Stomach (tissue), 4 donors: ENCODE measurements around the gene IGFN1.

ENCODE experiments used
- POLR2A ChIP-seq, 4 donors: fragments of 450-650 bp; IDR thresholded peaks; one replicate each; pipeline ENCODE4 v1.6.1; 2016; ENCODE audit warnings: antibody characterized with exemption in 4 of 4, control low read depth in 2 of 4, mild to moderate bottlenecking in 1 of 4, moderate library complexity in 1 of 4
- POLR2AphosphoS5 ChIP-seq, 3 donors: sonication (generic); formaldehyde crosslinking; IDR thresholded peaks; one replicate each; pipeline ENCODE4 v1.6.1; 2016; ENCODE audit warnings: antibody characterized with exemption in 3 of 3
- TF ChIP-seq, protein P1 (sequence below), 7 experiments: fragments of 450-650 bp in 4 of 7; fragments of 200-600 bp in 3 of 7; sonication (generic) in 3 of 7; IDR thresholded peaks; one replicate each; pipeline ENCODE4 v1.5.1; 2016 to 2019; ENCODE audit warnings: antibody characterized with exemption in 7 of 7, control low read depth in 2 of 7, mild to moderate bottlenecking in 1 of 7

DNA sequence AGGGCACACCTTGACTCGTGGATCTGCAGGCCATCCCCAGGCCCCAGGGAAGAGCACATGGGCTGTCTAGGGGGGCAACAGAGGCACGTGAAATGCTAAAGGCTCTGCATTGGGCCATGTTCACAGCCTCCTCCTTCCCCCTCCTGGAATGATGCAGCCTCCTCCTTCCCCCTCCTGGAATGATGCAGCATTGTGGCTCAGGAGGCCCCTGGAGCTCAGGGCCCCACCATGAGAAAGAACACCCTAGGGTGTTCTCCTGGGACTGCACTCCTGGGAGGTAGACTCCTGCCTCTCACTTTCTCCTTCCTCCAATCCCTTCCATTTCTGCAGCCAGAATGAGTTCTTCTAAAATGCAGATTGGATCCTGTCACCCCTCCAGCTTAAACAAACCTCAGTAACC is 1.5 kb upstream of the IGFN1 start:
- TF ChIP-seq, protein P1, sequence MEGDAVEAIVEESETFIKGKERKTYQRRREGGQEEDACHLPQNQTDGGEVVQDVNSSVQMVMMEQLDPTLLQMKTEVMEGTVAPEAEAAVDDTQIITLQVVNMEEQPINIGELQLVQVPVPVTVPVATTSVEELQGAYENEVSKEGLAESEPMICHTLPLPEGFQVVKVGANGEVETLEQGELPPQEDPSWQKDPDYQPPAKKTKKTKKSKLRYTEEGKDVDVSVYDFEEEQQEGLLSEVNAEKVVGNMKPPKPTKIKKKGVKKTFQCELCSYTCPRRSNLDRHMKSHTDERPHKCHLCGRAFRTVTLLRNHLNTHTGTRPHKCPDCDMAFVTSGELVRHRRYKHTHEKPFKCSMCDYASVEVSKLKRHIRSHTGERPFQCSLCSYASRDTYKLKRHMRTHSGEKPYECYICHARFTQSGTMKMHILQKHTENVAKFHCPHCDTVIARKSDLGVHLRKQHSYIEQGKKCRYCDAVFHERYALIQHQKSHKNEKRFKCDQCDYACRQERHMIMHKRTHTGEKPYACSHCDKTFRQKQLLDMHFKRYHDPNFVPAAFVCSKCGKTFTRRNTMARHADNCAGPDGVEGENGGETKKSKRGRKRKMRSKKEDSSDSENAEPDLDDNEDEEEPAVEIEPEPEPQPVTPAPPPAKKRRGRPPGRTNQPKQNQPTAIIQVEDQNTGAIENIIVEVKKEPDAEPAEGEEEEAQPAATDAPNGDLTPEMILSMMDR (IDR thresholded peaks at IDR 0.05) = no peak
- TF ChIP-seq POLR2A (IDR thresholded peaks at IDR 0.05) (no peak), POLR2AphosphoS5 (IDR thresholded peaks at IDR 0.05) (no peak)
